HUES64 (cell line): ENCODE measurements around the gene LDLRAD3.

Source experiments
- H3K27ac ChIP-seq: 2 replicates; pipeline ENCODE4 v1.7.0; 2013; ENCODE audit warnings: low read depth, low read length, inconsistent platforms
- H3K27me3 ChIP-seq: 2 replicates; pipeline ENCODE4 v1.6.1; 2013; ENCODE audit warnings: mild to moderate bottlenecking, low read length; ENCODE audit not compliant: insufficient read depth
- H3K36me3 ChIP-seq: 2 replicates; pipeline ENCODE4 v1.6.1; 2013; ENCODE audit warnings: mild to moderate bottlenecking, low read length; ENCODE audit not compliant: insufficient read depth
- H3K4me1 ChIP-seq: 2 replicates; pipeline ENCODE4 v1.6.1; 2013; ENCODE audit warnings: mild to moderate bottlenecking, low read length, moderate library complexity; ENCODE audit not compliant: insufficient read depth
- H3K4me3 ChIP-seq: 2 replicates; pipeline ENCODE4 v1.5.1; 2013; ENCODE audit warnings: mild to moderate bottlenecking, low read length, moderate library complexity
- H3K9ac ChIP-seq: 2 replicates; pipeline ENCODE4 v1.6.1; 2013; ENCODE audit warnings: mild to moderate bottlenecking, low read depth, low read length
- H3K9me3 ChIP-seq: 2 replicates; pipeline ENCODE4 v1.6.1; 2013; ENCODE audit warnings: low read depth, low read length; ENCODE audit not compliant: insufficient read depth
- WGBS: fragments of 150-250, 120-280 bp; methylation state at CpG from one replicate; pipeline ENCODE4 v1.1.7; 2013; ENCODE audit warnings: missing lambda C conversion rate; 5-methylcytosine and 5-hydroxymethylcytosine counted together

Gene LDLRAD3

DNA sequence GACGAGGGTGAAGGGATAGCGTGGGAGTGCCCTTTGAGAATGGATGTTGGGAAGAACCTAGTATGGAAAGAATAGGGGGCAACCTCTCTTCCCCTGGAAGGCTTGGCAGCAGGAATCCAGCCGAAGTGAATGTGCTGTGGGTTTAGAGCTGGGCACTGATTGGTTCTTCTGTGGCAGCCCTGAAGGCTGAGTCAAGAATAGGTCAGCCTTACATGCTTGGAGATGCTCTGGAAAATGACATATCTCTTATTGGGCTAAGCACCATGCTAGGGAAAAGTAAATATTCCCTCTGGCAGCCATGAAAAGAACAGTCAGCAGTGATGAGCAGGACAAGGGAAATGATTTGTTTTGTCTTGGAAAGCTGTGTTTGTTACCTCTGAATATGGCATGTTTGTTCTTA is 195.9 kb downstream of the LDLRAD3 start:
- Histone ChIP-seq H3K9ac (no peak overlapping the region), H3K27me3 (no peaks in the 10 kb centered on the region), H3K27ac (no peak overlapping the region), H3K4me3 (no peak overlapping the region), H3K4me1 (peaks cover 21% of the 10 kb centered on the region), H3K36me3 (no peaks in the 10 kb centered on the region), H3K9me3 (0 out of 2 replicates have a peak, but pooled peaks cover 3% of the 10 kb centered on the region)
- WGBS = 85% methylated on average over 3 of the region's 3 CpGs

DNA sequence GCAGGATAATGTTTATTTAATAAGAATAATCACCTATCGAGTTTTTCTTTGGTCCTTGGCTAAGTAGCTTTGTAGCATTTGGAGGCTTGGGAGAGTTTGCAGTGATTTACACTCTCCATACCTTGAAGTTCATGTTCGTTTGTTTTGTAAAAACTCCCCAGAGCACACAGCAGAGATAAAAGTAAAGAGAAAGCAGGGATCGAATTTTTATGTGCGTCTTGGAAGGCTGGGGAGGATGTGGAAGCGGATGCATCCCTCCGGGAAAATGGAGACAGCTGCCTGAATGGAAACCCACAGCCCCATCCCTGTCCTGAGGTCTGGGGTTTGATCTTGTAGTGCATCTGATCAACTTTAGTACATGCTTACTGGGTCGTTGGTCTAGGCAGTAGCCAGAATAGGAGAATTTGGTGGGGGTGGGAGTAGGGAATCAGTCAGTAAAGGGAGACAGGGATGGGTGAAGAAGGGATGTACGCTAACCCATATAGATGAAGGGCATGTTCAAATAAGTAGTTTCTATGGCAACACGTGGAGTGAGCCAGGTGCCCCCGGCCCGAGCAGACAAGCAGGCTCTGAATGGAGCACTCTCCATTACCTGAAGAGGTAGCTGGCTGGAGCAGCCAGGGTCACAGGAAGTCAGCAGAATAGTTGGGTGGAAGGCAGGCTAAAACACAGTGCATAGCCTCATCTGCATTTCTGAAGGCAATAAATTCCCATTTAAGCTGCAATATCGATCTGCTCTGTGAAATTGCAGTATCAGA is 197.5 kb downstream of the LDLRAD3 start:
- H3K27ac ChIP-seq = no peak overlapping the region
- no peak overlapping the region for H3K9ac ChIP-seq
- H3K9me3 ChIP-seq = 0 out of 2 replicates have a peak, but pooled peaks cover 3% of the 10 kb centered on the region
- no peaks in the 10 kb centered on the region for H3K27me3 ChIP-seq
- WGBS = 80% methylated on average over 12 of the region's 12 CpGs
- no peak overlapping the region for H3K4me3 ChIP-seq
- peaks cover 27% of the 10 kb centered on the region for H3K4me1 ChIP-seq
- H3K36me3 ChIP-seq = no peaks in the 10 kb centered on the region

DNA sequence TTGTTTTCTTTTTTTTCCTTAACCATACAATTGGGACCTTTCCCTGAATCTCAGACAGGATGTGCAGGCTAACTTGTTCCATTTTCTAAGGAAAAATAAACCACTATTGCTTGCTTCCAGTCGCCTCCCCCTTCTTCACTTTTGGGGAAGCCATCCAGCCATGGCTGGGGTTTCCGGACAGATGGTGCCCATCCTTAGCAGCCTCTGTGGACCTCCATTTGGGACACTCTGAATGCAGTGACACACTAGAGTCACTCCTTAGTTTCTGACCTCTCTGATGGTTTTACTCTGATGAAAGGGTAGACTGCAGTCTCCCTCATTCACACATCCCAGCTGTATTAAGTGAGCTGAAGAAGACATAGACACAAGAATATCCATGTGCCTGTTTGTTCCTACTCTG is 198.1 kb downstream of the LDLRAD3 start:
- Histone ChIP-seq H3K9ac (no peak overlapping the region), H3K9me3 (0 out of 2 replicates have a peak, but pooled peaks cover 3% of the 10 kb centered on the region), H3K4me1 (peaks cover 28% of the 10 kb centered on the region), H3K4me3 (no peak overlapping the region), H3K27ac (no peak overlapping the region), H3K27me3 (no peaks in the 10 kb centered on the region), H3K36me3 (no peaks in the 10 kb centered on the region)
- 93% methylated on average over 2 of the region's 2 CpGs for WGBS

DNA sequence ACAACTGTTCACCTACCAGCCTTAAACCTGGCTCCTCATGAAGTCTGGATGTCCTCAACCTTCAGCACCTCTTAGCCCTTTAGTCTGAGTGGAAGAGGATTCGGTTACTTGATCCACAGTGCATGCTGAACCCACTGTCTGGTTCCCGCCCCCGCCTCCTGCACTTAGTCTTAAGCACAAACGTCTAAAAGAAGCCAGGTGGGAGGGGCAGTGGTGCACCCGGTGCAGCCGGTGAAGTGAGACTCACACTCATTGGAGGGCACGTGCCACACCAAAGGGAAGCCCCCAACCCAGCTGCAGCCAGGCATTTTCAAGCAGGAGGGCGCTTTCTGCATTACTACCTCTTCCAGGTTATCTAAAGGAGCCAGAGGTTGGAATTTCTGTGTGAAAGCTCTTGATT is 198.6 kb downstream of the LDLRAD3 start:
- H3K9ac ChIP-seq = no peak overlapping the region
- H3K4me3 ChIP-seq = no peak overlapping the region
- WGBS = 62% methylated on average over 8 of the region's 8 CpGs
- H3K27ac ChIP-seq = no peak overlapping the region
- no peaks in the 10 kb centered on the region for H3K36me3 ChIP-seq
- 0 out of 2 replicates have a peak, but pooled peaks cover 3% of the 10 kb centered on the region for H3K9me3 ChIP-seq
- peaks cover 26% of the 10 kb centered on the region for H3K4me1 ChIP-seq
- no peaks in the 10 kb centered on the region for H3K27me3 ChIP-seq

DNA sequence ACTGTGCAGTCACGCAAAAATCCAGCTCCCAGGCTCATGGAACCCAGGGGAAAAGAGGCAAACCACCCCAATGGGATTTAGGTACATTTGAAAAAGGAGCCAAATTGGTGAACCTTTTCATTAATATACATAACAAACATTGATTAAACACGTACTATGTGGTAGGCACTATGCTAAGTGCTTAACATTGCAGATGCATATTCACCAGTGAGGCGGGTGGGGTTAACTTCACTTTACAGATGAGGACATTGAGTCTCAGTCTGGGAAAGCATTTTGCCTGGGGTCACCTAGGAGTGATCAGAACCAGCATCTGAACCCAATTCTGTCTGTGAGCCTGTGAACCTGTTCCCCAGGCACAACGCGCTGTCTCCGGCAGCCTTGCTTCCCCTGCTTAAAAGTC is 199.0 kb downstream of the LDLRAD3 start:
- 87% methylated on average over 6 of the region's 6 CpGs for WGBS
- H3K4me3 ChIP-seq = no peak overlapping the region
- no peak overlapping the region for H3K27ac ChIP-seq
- 0 out of 2 replicates have a peak, but pooled peaks cover 3% of the 10 kb centered on the region for H3K9me3 ChIP-seq
- H3K36me3 ChIP-seq = no peaks in the 10 kb centered on the region
- H3K27me3 ChIP-seq = no peaks in the 10 kb centered on the region
- H3K4me1 ChIP-seq = peaks cover 26% of the 10 kb centered on the region
- no peak overlapping the region for H3K9ac ChIP-seq

DNA sequence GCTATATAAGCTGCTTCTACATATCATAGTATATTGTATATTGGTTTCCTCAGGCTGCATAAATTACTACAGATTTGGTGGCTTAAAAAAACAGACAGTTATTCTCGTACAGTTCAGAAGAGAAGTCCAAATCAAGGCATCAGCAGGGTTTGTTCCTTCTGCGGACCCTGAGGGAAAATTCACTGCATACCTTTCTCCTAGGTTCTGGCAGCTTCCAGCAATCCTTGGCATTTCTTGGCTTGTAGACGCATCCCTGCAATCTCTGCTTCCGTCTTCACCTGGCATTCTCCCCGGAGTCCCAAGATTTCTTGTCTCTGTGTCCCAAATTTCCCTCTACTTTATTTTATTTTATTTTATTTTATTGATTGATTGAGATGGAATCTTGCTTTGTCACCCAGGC is 202.6 kb downstream of the LDLRAD3 start:
- Histone ChIP-seq H3K4me3 (no peak overlapping the region), H3K9me3 (0 out of 2 replicates have a peak, but pooled peaks cover 3% of the 10 kb centered on the region), H3K4me1 (peaks cover 27% of the 10 kb centered on the region), H3K27ac (no peak overlapping the region; the same call in 1 of the 2 replicates), H3K9ac (no peak overlapping the region), H3K36me3 (no peaks in the 10 kb centered on the region), H3K27me3 (no peaks in the 10 kb centered on the region)
- WGBS = 90% methylated on average over 5 of the region's 5 CpGs

DNA sequence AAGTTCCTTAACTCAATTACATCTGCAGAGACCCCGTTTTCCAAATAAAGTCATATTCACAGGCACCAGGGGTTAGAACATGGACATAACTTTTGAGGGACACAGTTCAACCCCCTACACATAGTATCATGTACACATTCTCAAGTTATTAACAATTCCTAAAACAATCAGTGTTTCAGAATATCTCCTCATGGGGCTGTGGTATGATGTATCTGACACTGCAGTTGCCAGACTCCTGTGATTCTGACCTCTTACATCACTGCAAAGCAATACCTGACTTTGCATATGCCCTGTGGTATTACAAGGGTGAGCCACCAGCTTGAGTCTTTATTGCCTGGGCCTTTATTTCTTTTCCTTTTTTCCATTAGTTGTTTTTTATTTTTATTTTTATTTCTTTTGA is 203.6 kb downstream of the LDLRAD3 start:
- Histone ChIP-seq H3K4me3 (no peak overlapping the region), H3K27me3 (no peaks in the 10 kb centered on the region), H3K9ac (no peak overlapping the region), H3K4me1 (peaks cover 24% of the 10 kb centered on the region), H3K9me3 (0 out of 2 replicates have a peak, but pooled peaks cover 3% of the 10 kb centered on the region), H3K36me3 (no peaks in the 10 kb centered on the region), H3K27ac (no peak overlapping the region)
- 0% methylated on average over 1 of the region's 1 CpG for WGBS

DNA sequence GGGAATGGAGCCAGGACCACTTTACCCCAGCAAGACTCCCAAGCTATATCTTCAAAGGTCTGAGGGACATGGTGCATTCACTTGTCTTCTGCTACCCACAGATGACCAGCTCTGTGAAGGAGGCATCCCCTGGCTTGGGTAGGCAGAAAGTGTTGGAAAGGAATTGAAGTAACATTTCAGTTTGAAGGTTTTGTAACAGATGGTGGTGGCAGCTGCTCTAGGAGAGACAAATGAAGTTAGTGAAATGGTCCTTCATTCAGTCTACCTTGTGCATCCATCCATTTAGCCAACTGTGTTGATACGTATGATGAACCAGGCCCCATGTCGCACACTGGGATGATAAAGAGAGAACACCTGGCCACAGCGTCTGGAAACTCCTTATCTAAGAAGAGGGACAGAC is 204.8 kb downstream of the LDLRAD3 start:
- peaks cover 33% of the 10 kb centered on the region for H3K4me1 ChIP-seq
- no peaks in the 10 kb centered on the region for H3K36me3 ChIP-seq
- H3K27ac ChIP-seq = no peak overlapping the region; the same call in 1 of the 2 replicates
- H3K9ac ChIP-seq = no peak overlapping the region
- no peaks in the 10 kb centered on the region for H3K27me3 ChIP-seq
- H3K4me3 ChIP-seq = no peak overlapping the region
- no peaks in the 10 kb centered on the region for H3K9me3 ChIP-seq
- WGBS = 96% methylated on average over 3 of the region's 3 CpGs

DNA sequence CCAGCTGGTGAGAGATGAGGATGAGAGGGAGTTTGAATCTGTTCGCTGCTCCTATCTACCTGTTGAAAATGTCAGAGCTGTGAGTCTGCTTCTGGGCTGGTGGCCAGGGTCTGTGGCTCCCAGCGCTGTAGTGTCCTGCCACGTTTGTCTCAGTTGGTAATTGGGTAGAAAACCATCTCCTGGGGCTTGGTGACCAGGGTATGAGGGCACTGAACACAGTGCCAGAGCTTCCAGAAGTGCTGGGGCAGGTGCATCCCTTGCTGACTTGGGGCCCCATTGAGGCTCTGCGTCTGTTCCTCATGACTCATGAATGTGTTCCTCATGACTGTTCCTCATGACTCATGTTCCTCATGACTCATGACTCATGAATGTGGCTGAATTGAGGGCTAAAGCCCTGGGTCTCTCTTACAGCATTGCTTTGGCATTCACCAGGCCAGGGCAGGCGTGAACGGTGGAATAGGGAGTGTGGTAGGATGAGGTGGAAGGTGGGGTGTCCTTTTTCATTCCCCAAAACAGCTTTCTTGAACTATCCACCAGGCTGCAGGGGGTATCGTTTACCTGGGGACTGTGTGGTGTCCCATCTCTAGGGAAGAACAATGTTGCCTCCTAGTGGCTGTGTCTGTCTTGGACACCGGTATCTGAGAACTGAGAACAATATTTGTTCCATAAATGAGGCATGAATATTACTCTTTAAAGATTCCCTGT is 205.8 kb downstream of the LDLRAD3 start:
- Histone ChIP-seq H3K9ac (peak overlapping the region; percentile 56; the same call in 1 of the 2 replicates), H3K27ac (peak overlapping the region; percentile 80)

DNA sequence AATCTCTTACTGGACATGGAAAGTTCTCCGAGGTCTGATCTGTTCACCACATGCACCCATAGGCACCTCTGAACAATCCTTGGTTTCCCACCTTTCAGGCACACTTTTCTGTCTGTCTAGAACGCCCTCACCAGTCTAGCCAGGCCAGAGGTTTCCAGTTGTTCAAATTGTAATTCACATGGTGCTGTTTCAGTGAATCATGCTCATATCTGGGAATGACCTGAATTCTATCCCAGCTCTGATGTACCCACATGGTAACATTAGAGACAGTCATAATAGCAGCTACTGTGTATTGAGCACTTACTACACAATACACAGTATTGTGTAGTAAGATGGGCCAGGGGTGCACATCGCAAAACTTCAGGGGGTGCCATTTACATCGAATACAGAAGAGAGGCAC is 207.1 kb downstream of the LDLRAD3 start:
- Histone ChIP-seq H3K4me1 (peaks cover 33% of the 10 kb centered on the region), H3K4me3 (no peak overlapping the region), H3K27me3 (no peaks in the 10 kb centered on the region), H3K9me3 (no peaks in the 10 kb centered on the region), H3K36me3 (no peaks in the 10 kb centered on the region), H3K27ac (no peak overlapping the region), H3K9ac (no peak overlapping the region)
- 96% methylated on average over 4 of the region's 4 CpGs for WGBS

More for the DNA sequence above, 205.8 kb downstream of the LDLRAD3 start:
- H3K4me3 ChIP-seq = no peak overlapping the region
- H3K9me3 ChIP-seq = no peaks in the 10 kb centered on the region
- WGBS = 74% methylated on average over 8 of the region's 8 CpGs
- no peaks in the 10 kb centered on the region for H3K36me3 ChIP-seq
- H3K27me3 ChIP-seq = no peaks in the 10 kb centered on the region
- H3K4me1 ChIP-seq = peaks cover 35% of the 10 kb centered on the region

DNA sequence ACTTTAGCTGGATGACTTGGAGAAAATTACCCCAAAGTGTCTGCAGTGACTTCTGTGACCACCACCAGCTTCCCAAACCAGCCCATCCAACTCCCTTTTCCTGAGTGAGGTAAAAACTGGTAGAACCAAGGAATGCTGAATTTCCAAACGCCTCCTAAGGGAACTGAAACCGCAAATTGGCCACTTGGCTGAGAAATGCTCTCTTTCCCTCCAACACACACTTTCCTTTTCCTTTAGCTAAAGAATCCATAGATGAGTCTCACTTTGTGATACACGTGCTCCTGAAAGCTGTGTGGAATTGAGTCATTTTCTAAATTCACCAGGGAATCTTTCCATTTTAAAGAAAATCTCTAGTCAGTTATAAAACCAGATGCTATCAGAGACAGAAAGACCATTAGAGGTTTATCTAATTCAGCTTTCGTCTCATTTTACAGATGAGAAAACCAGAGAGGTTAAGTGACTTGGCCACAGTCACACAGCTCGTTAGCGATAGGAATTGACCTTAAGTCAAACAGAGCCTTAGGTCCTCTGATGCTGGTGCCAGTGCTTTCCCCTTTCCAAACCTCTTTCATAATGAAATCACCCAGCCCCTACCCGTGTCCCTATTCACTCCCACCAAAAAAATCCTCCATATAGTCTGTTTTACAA is 208.2 kb downstream of the LDLRAD3 start:
- H3K4me3 ChIP-seq = no peak overlapping the region
- no peak overlapping the region for H3K27ac ChIP-seq
- no peaks in the 10 kb centered on the region for H3K9me3 ChIP-seq
- H3K27me3 ChIP-seq = no peaks in the 10 kb centered on the region
- no peak overlapping the region for H3K9ac ChIP-seq
- H3K36me3 ChIP-seq = no peaks in the 10 kb centered on the region
- WGBS = 94% methylated on average over 7 of the region's 7 CpGs
- H3K4me1 ChIP-seq = peaks cover 28% of the 10 kb centered on the region
